ENCODE data around the gene CMKLR1. TPM values are rescaled to one million over a fixed set of nuclear protein-coding genes. Genes with fewer than 3 reads are reported as not detected.

The CMKLR1 gene
- total RNA-seq, 1 experiment from 2014 or later: 0.15 TPM

GRCh38 chr12:108254517-108255251 is 84.4 kb downstream of the CMKLR1 start:
- DNase-seq (ENCODE audit: low read depth, low spot score) (no peak), ATAC-seq (no peak)
- Histone ChIP-seq H3K27me3 (ENCODE audit: insufficient read depth, low read length) (peaks cover 68% of the 10 kb centered on the region), H3K9me2 (ENCODE audit: insufficient read depth) (no peaks in the 10 kb centered on the region), H3K9ac (ENCODE audit: low read length) (no peak overlapping the region), H2AFZ (ENCODE audit: low read depth, low read length, poor library complexity, severe bottlenecking) (no peak overlapping the region), H3K27ac (ENCODE audit: low read depth, low read length) (no peak overlapping the region), H3K4me1 (ENCODE audit: control insufficient read depth in 1 of 2, insufficient read depth in 2 of 2, low read length in 2 of 2) (no peaks in the 10 kb centered on the region), H3K36me3 (ENCODE audit: control insufficient read depth in 1 of 2, insufficient read depth in 2 of 2, low read length in 2 of 2) (no peaks in the 10 kb centered on the region), H3K4me3 (replicated peaks in 1 of 2; ENCODE audit: low read depth in 1 of 2, low read length in 2 of 2) (no peak overlapping the region), H3K4me2 (ENCODE audit: low read length) (no peak overlapping the region), H4K20me1 (ENCODE audit: insufficient read depth) (no peaks in the 10 kb centered on the region), H3K9me3 (ENCODE audit: control insufficient read depth in 1 of 2, insufficient read depth in 1 of 2, low read depth in 1 of 2, low read length in 2 of 2) (no peaks in the 10 kb centered on the region), H3K79me2 (ENCODE audit: insufficient read depth, low read length) (no peaks in the 10 kb centered on the region)
- RAD21 ChIA-PET (ENCODE audit: low non-redundant PET in 1 of 2, low total read pairs in 2 of 2, uncharacterized antibody in 2 of 2, unreplicated experiment in 2 of 2): no interaction called here
- intact Hi-C loops (cut with micrococcal nuclease): no loop called here
- CTCF ChIA-PET: no interaction called here
- TF ChIP-seq EZH2phosphoT487 (IDR thresholded peaks at IDR 0.05; ENCODE audit: borderline replicate concordance): no peak
- TF ChIP-seq EGR1 (IDR thresholded peaks at IDR 0.05; ENCODE audit: low read depth): no peak
- no peak for TF ChIP-seq YY1 (IDR thresholded peaks at IDR 0.05; ENCODE audit: extremely low read depth, insufficient replicate concordance, low read depth, low read length)
- TF ChIP-seq TCF7L2 (IDR thresholded peaks at IDR 0.05; ENCODE audit: borderline replicate concordance, extremely low read depth, insufficient read depth, insufficient read length): no peak
- no peak for TF ChIP-seq RAD21 (IDR thresholded peaks at IDR 0.05; ENCODE audit: low read depth)
- no peak for TF ChIP-seq POLR2AphosphoS5 (IDR thresholded peaks at IDR 0.05; ENCODE audit: low read depth, low read length)
- no peak for TF ChIP-seq ZFX (IDR thresholded peaks at IDR 0.05)
- TF ChIP-seq EZH2 (IDR thresholded peaks at IDR 0.05): no peak
- no peak for TF ChIP-seq JUND (IDR thresholded peaks at IDR 0.05)
- no peak for TF ChIP-seq ZNF274 (IDR thresholded peaks at IDR 0.05; ENCODE audit: low read depth, low read length)
- no peak for TF ChIP-seq SP1 (IDR thresholded peaks at IDR 0.05; ENCODE audit: low read depth)
- no peak for TF ChIP-seq REST (IDR thresholded peaks at IDR 0.05; ENCODE audit: low read depth)
- TF ChIP-seq ATF3 (IDR thresholded peaks at IDR 0.05): no peak
- TF ChIP-seq SRF (IDR thresholded peaks at IDR 0.05; ENCODE audit: low read depth): no peak
- no peak for TF ChIP-seq FOSL1 (IDR thresholded peaks at IDR 0.05; ENCODE audit: low read depth)
- TF ChIP-seq CEBPB (IDR thresholded peaks at IDR 0.05; ENCODE audit: low read depth): no peak
- no peak for TF ChIP-seq CBX3 (IDR thresholded peaks at IDR 0.05; ENCODE audit: low read depth)
- no TSS peak for BruUV-seq (replicated peaks)
- POLR2A ChIA-PET: no interaction called here
